ENCODE data around the gene SMPDL3B. TPM values are rescaled to one million over a fixed set of nuclear protein-coding genes. Genes with fewer than 3 reads are reported as not detected.

Gene SMPDL3B, protein sequence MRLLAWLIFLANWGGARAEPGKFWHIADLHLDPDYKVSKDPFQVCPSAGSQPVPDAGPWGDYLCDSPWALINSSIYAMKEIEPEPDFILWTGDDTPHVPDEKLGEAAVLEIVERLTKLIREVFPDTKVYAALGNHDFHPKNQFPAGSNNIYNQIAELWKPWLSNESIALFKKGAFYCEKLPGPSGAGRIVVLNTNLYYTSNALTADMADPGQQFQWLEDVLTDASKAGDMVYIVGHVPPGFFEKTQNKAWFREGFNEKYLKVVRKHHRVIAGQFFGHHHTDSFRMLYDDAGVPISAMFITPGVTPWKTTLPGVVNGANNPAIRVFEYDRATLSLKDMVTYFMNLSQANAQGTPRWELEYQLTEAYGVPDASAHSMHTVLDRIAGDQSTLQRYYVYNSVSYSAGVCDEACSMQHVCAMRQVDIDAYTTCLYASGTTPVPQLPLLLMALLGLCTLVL
- total RNA-seq: 0.82 TPM

DNA sequence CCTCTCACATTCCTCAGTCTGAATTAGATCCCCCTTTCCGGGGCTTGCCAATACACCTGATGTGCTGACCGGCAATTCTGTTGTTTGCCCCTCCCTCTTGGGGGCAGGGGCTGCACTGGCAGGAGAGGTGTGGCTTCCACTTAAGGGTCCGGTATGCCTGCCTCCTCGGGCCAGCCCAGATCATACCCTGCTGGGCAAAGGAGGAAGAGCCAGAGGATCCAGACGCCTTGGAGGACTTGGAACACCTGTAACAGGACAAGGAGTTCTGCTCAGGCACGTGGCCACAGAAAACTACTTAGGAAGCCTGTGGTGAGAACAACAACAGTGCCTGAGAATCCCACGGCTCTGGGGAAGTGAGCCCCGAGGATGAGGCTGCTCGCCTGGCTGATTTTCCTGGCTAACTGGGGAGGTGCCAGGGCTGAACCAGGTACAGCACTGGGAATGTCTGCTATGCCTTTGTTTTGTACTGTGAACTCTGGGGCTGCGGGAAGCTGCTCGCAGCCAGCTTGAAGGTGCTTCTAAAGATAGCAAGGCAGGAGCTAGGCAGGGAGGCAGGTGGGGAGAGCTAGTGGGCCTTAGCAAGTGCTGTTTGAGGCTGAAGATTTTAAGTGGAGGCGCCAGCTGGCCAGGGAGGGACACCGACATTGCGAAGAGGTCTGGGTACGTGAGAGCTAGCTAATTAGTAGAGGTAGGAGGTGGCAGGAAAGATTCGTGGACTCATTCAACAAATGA is at the start of gene SMPDL3B:
SMPDL3B (plus strand) TSS at position 183 of the 732 bp plus-strand sequence; CDS start at position 367, 184 bp downstream.
- FAIRE-seq (no peak), DNase-seq (ENCODE audit: low spot score in 2 of 2) (no peak)

DNA sequence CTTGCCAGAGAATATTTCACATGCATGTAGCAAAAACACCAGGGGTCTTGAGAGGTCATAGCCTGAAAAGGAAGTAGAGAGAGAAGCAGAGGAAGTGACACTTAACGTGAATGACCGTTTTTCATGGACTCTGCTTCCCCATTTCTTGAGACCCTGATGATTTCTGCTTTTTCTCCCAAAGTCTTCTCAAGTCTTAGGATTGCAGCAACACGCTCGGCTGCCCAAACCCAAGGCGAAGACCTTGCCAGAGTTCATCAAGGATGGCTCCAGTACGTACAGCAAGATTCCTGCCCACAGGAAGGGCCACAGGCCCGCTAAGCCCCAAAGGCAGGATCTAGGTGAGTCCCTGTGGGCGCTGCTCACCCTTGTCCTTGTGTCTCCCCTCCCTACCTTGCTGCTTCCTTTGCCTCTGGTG is 49.7 kb upstream of the SMPDL3B start:
- FAIRE-seq (no peak), DNase-seq (ENCODE audit: low spot score in 2 of 2) (no peak)

DNA sequence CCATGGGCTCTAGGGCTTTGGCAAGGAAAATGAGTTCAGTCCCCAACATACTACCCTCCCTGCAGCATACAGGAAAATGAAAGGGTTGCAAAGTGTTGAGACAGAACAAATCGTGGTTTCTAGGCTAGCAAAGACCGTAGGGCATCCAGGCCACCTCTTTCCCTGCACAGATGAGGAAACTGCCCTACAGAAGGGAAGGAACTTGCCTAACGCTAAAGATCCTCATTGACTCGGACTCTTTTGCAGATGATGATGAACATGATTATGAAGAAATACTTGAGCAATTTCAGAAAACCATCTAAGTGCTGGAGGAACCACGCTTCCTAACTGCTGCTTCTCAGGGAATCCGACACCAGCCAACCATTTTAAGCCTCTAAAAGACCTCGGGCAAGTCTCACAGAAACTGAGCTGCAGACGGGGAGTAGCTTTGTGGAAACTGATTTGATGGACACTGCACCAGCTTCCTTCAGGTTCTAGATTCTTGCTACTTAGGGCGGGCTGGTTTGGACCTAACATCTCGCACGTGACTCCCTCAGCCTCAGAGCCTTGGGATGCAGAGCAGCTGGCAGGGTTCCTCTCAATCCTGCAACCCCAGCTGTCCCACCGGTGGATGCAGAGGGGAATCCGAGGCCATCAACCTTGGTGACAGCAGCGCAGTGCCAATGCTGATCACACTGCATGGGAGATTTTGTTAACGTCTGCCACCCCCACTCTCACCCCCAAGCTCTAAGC is 49.0 kb upstream of the SMPDL3B start:
- FAIRE-seq (no peak), DNase-seq (ENCODE audit: low spot score in 2 of 2) (no peak)

DNA sequence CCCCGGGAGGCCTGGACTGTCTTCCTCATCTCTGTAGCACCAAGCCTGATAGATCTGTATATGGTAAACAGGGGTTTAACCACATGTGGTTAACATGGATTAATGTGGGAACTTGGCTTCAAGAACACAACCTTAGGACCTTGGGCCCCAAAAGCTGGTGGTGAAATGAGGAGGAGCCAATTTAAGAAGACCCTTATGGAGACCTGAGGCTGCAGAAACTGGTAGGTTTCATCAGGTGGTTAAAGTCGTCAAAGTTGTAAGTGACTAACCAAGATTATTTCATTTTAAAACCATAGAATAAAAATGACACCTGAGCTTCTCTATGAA is 48.5 kb upstream of the SMPDL3B start:
- no peak for FAIRE-seq

DNA sequence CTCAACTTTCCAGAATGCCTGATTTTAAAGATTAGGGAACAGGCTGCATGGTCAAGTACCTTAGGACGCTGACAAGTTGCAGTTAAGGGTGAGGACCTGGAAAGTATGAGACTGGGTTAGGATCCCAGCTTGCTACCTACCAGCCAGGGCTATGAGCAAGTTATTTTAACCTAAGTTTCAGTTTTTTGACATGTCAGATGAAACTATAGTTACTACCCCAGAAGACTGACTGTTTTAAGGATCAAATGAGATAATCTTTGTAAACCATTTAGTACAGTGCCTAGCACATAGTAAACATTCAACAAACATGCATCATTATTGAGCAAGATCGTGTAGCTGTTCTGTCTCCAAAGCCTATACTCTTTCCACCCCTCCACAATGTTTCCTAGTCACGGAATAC is 48.1 kb upstream of the SMPDL3B start:
- FAIRE-seq: no peak
- DNase-seq (ENCODE audit: low spot score in 2 of 2): no peak

More for the DNA sequence above, 48.5 kb upstream of the SMPDL3B start:
- no peak for DNase-seq (ENCODE audit: low spot score in 2 of 2)

DNA sequence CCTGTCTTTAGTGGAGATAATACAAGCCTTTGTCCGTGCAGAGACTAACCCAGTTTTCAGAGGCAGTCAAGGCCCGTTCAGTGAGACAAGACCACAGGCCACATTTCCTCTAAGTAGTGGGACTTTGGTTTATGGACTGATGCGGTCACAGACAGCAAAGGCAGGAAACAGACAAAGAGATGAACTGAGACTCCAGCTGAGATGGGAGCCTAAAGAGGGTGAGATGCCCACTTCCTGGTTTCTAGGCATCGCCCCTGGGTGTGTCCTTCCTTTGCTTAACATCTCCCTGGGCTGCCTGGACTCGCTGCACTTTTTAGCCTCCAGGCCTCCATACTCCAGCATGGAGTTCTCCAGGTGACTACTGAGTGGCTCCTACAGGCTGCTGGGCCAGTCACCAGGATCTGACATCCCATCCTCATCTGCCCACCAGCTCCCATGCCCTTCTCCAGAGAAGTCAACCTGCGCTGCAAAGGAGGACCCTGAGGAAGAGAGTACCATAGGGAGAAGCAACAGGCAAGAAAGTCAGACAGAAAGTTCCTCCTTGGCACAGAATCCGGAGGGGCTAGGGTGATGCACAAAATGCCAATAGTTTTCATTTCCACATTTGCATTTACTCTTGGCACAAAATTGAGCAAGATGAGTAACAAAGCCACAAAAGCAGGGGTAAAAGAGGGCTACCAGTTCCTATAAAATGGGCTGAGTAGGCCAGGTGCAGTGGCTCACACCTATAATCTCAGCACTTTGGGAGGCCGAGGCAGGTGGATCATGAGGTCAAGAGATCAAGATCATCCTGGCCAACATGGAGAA is 47.4 kb upstream of the SMPDL3B start:
- FAIRE-seq: no peak
- no peak for DNase-seq (ENCODE audit: low spot score in 2 of 2)

DNA sequence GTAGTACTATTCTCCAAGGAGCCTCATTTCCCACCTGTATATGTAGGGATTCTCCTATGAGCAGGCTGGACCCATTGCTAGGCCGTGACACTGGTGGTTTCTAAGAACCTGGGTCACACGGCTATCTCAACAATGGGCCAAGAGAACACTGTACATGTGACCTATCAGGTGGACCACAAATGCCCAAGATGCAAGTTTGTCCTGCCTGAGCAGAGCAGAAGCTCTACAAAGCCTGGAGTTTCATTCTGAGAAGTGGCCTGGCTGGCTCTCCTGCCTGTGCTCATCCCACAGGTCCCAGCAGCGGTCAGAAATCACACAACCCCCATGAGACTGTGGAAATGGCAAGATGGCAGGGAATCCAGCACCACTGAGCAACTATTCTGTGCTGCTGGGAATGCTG is 45.3 kb upstream of the SMPDL3B start:
- FAIRE-seq (no peak), DNase-seq (ENCODE audit: low spot score in 2 of 2) (no peak)

DNA sequence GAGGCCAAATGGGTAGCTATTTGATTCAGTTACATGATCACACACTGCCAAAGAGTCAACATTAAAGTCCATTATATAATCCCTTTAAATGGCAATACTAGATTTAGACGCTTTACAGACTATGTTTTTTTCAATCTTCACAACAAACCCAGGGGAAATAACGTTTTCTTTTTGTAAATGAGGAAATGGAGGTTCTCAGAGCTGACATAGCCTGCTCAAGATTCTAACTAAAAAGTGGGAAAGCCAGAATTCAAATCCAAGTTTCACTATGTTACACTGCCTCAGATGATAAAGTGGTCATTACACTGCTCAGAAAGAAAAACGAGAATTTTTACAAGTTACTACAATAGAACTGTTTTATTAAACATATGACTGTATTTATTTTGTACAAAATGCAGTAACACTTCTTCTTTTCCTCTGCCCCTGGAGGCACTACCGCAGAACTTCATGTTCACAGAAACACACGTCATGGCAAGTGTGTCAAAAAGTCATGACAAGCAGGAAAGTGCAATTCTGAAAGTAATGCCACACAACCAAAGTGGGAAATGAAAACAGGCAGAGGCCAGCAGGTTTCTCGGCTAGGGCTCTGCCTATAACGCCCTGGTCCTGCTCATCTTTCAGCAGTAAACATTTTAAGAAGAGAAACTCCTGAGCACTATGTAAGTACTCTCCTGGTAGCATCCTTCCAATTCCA is 43.5 kb upstream of the SMPDL3B start:
- no peak for FAIRE-seq

DNA sequence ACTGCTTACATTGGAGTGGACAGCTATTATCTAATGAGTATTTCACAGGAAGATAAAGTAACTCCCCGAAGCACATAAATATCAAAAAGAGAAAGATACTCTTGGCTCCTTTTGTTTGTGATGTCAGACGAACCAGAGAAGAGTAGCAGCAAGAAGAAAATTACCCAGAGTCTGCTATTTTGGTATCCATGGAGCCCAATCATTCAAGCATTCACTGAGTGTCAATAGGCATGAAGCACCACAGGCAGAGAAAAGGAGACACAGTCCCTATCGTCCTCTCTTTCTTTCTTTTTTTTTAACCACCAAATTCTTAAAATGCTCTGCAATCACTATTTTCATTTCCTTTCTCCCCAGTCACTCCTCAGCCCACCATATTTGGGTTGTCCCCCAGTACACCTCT is 40.3 kb upstream of the SMPDL3B start:
- DNase-seq (ENCODE audit: low spot score in 2 of 2) (no peak), FAIRE-seq (no peak)

More for the DNA sequence above, 43.5 kb upstream of the SMPDL3B start:
- no peak for DNase-seq (ENCODE audit: low spot score in 2 of 2)

DNA sequence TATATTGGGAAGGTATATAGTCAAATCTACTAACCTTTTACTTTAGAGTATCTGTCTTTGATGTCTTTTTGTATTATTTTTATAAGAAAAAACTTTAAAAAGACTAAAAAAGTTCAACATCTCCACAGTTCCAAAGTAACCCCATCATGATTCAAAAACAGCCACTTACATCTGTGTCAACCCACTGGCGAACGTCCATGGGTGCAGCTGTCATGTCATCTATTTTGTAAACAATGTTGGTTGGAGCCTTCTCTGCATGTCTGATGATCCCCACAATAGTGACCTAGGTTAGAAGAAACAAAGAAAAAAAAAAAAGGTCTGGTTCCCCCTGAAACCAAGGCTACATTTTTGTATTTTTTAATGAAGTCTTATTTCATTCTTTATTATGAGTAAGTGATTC is 28.0 kb upstream of the SMPDL3B start:
- no peak for FAIRE-seq
- DNase-seq (ENCODE audit: low spot score in 2 of 2): no peak

DNA sequence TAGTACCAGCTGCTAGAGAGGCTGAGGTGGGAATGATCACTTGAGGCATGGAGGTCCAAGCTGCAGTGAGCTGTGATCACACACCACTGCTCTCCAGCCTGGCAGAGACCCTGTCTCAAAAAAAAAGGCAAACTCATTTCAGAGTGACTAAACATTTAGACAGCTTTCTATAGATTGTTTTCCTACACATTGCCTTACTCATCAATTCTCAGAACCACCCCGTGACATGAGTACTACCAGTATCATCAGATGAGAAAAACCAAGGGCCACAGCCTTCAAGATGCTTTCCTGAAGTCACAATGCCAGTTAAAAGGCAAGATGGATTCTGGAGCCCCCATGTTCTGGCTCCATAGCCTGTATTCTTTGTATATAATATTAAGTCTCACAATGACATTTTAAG is 22.4 kb upstream of the SMPDL3B start:
- DNase-seq (ENCODE audit: low spot score in 2 of 2): no peak
- FAIRE-seq: no peak

DNA sequence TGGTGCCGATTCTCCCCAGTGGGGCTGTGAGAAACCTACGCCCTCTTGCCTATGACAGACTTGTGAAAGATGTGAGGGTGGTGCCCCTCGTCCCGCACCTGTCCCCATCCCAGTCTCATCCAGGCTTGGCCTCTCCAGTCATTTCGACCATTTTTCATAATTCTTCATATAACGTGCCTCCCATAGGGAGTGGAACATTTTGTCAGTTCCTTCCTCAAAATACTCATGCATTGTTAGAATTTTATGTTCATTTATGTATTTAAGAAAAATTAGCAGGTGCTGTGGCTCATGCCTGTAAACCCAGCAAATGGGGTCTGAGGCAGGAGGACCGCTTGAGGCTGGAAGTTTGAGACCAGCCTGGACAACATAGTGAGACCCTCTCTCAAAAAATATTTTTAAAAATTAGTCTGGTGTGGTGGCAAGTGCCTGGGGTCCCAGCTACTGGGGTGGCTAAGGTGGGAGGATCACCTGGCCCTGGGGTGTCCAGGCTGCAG is 19.7 kb upstream of the SMPDL3B start:
- DNase-seq (ENCODE audit: low spot score in 2 of 2) (no peak), FAIRE-seq (no peak)

DNA sequence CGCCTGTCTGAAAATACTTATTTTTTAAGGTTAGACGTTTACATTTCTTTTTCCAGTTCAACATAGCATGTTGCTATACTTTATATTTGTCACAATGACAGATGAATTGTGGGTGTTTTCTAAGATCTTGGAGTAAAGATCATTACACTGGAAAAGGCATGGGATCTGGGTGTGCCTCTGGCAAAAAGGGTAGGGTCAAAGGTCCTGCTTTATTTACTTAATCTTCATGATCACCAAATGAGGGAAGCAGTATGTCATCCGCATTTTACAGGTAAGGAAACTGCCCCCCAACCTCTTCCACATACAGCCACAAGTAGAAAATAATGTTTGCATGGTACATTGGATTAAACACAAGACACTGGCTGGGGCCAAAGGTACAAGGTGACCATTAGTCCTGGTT is 12.5 kb upstream of the SMPDL3B start:
- DNase-seq (ENCODE audit: low spot score in 2 of 2): no peak
- FAIRE-seq: no peak

DNA sequence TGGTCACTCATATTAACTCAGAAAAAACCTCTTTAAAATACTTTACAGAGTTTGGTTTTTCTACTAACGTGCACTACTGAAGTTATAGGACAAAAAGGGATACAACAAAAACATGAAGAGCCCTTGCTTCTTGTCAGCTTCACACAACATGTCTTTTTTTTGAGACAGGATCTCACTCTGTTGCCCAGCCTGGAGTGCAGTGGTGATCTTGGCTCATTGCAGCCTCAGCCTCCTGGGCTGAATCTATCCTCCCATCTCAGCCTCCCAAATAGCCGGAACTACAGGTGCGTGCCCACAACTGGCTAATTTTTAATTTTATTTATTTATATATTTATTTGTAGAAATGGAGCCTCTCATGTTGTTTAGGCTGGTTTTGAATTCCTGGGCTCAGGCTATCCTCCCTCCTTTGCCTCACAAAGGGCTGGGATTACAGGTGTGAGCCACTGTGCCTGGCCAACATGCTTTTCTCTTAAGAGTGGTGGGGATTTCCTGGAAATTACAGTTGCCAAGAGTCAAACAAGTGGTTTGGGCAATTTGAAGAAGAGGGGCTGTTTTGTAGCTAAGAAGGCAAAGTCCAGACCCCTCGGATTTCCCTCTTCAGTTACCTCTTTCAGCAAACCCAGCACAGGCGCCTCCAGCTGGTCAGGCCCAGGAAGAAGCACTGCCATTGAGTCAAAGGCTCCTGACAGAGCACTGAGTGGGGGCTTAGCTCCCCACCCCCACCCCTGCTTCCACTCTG is 6.4 kb upstream of the SMPDL3B start:
- DNase-seq (ENCODE audit: low spot score in 2 of 2) (no peak), FAIRE-seq (no peak)

DNA sequence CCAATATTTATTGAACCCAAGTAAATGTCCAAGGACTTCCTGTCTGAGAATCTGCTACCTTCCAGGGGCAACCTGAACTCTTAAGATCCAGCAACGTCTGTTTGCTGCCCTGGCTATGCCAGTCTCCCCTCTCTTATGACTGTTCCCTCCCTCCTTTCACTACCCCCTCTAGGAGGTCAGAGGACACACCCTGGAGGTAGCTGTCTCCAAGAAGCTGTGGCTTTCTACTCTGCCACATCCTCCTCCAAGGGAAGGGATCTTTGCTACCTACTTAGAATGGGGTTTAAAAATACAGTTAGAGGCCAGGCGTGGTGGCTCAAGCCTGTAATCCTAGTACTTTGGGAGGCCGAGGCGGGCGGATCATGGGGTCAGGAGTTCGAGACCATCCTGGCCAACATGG is 3.6 kb upstream of the SMPDL3B start:
- FAIRE-seq (no peak), DNase-seq (ENCODE audit: low spot score in 2 of 2) (no peak)

DNA sequence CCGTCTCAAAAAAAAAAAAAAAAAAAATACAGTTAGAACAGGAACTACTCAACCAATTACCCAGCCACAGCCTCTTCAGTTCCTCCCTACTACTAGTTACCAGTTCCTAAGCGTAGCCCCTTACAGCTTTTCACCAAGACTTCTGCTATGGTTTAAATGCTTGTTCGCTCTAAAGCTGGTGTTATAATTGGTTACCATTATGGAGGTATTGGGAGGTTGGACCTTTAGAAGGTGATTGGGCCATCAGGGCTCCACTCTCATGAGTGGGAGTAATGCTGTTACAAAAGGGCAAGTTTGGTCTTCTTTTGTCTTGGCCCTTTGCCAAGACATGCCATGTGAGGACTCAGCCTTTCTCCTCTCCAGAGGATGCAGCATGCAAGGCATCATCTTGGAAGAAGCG is 3.0 kb upstream of the SMPDL3B start:
- DNase-seq (ENCODE audit: low spot score in 2 of 2) (no peak), FAIRE-seq (no peak)

DNA sequence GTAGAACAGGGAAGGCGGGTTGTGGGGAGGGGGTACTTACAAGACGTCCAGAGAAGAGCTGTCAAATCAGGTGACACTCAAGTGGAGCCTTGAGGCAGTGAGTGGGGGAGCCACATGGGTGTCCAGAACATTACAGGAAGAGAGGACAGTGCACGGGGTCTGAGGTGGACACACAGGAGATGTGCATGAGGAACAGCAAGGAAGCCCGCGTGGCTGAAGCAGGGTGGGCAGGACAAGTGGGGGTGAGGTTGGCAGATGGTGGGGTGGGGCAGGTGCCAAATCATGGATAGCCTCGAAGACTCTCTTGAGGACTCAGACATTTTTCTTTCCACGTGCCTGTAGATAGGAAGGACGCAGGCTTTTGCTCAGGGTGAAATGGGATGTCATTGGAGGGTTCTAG is 921 bp downstream of the SMPDL3B start:
- FAIRE-seq (no peak), DNase-seq (ENCODE audit: low spot score in 2 of 2) (no peak)

DNA sequence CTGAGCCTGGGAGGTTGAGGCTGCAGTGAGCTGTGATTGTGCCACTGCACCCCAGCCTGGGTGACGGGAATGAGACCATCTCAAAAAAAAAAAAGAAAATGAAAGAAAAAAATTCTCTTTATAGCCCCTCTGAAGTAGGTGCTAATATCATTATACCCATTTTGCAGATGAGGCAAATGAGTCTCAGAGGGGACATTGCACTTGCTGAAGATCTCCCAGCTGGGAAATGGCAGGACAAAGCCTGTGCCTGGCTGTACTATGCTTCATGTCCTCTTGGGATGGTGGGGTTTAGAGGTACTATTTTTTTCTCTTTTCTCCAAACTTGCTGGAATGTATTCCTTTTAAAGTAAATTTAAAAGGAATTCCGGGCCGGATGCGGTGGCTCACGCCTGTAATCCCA is 1.6 kb downstream of the SMPDL3B start:
- DNase-seq (ENCODE audit: low spot score in 2 of 2) (no peak), FAIRE-seq (no peak)

DNA sequence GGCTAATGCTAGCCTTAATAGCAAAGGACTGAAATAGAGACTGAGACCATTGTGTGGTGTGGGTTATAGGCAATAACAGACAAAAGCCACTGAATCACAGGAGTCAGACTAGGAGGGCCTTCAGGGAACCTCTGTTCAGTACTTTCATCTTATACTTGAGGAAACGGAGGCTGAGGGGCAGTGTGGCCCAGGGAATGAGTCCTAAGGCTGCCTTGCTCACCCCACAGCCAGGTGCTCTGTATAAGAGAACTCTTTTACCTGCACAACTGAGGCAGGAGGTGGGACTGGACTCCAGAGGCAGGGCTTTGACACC is 2.7 kb downstream of the SMPDL3B start:
- FAIRE-seq: no peak
- no peak for DNase-seq (ENCODE audit: low spot score in 2 of 2)

Measured in frontal cortex (tissue), 4 donors.